Cardiac muscle cell (in vitro differentiated cells and primary cell): Measurements from ENCODE around the gene RELN. TPM values are rescaled to one million over a fixed set of nuclear protein-coding genes. Genes with fewer than 3 reads are reported as not detected.

Experiments used
- DNase-seq, 2 donors: peaks; one replicate each; pipeline versions ENCODE4 v3.0.0 to v3.0.0-alpha.2; 2010 to 2017; ENCODE audit warnings: low read depth in 1 of 2, low spot score in 1 of 2
- H3K27ac ChIP-seq: fragments of 200-600 bp; sonication (generic); 2 replicates; pipeline ENCODE4 v1.5.1; 2016
- H3K27me3 ChIP-seq: fragments of 200-600 bp; sonication (generic); 2 replicates; pipeline ENCODE4 v1.6.0; 2016; ENCODE audit warnings: control low read depth
- H3K36me3 ChIP-seq: fragments of 200-600 bp; sonication (generic); 2 replicates; pipeline ENCODE4 v1.5.1; 2016; ENCODE audit warnings: control low read depth
- H3K4me1 ChIP-seq: fragments of 200-600 bp; sonication (generic); 2 replicates; pipeline ENCODE4 v1.8.1; 2017; ENCODE audit warnings: low read depth, mild to moderate bottlenecking, mixed run types
- H3K4me3 ChIP-seq: fragments of 200-600 bp; sonication (generic); 2 replicates; pipeline ENCODE4 v1.5.1; 2016; ENCODE audit warnings: mild to moderate bottlenecking
- H3K9me3 ChIP-seq: fragments of 200-600 bp; sonication (generic); 2 replicates; pipeline ENCODE4 v1.5.1; 2017; ENCODE audit warnings: low read depth, mild to moderate bottlenecking, control low read depth
- polyA plus RNA-seq: library from polyadenylated mRNA; unstranded; fragments of >200 nt; fragmentation: Nextera tagmentation; extraction: Ambion mirVana; gene quantifications from 2 replicates; pipeline ENCODE4 v1.2.1, GENCODE V29; 2016
- total RNA-seq: library from RNA; depleted of rRNA; stranded (reverse); fragments of >200 nt; gene quantifications from 2 replicates; pipeline ENCODE4 v1.2.3, GENCODE V29; 2016
- TF ChIP-seq, protein P1 (sequence below): IDR thresholded peaks from 2 replicates; pipeline ENCODE4 v1.5.1; 2012; ENCODE audit warnings: low read depth, mild to moderate bottlenecking, low read length

The RELN gene
- total and polyA plus RNA-seq, 2 experiments from 2014 or later: 19.2 to 46.9 TPM

DNA sequence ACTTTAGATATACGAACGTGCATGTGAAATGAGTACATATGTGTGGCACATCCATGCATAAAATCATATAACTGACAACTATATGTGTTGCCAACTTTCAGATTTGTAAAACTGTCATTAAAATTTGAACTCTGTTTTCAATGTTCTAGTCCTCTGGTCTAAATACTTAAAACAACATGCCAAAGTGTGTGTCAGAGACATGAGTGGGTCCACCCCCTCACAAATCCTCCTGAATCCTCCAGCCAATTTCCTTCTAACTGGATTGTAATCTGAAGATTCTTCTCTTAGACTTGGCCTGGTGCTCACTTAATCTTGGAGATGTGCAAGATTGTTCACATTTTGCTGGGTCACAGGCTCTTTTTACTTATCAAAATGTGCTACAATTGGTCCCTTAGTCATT lies 184.1 kb downstream of the RELN start:
- no peak overlapping the region for H3K27ac ChIP-seq
- no peak overlapping the region for H3K4me3 ChIP-seq
- DNase-seq: no peak
- no peaks in the 10 kb centered on the region for H3K27me3 ChIP-seq
- no peaks in the 10 kb centered on the region for H3K9me3 ChIP-seq
- peaks cover 5% of the 10 kb centered on the region for H3K4me1 ChIP-seq
- H3K36me3 ChIP-seq: no peaks in the 10 kb centered on the region
- TF ChIP-seq, protein P1, sequence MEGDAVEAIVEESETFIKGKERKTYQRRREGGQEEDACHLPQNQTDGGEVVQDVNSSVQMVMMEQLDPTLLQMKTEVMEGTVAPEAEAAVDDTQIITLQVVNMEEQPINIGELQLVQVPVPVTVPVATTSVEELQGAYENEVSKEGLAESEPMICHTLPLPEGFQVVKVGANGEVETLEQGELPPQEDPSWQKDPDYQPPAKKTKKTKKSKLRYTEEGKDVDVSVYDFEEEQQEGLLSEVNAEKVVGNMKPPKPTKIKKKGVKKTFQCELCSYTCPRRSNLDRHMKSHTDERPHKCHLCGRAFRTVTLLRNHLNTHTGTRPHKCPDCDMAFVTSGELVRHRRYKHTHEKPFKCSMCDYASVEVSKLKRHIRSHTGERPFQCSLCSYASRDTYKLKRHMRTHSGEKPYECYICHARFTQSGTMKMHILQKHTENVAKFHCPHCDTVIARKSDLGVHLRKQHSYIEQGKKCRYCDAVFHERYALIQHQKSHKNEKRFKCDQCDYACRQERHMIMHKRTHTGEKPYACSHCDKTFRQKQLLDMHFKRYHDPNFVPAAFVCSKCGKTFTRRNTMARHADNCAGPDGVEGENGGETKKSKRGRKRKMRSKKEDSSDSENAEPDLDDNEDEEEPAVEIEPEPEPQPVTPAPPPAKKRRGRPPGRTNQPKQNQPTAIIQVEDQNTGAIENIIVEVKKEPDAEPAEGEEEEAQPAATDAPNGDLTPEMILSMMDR: no peak

DNA sequence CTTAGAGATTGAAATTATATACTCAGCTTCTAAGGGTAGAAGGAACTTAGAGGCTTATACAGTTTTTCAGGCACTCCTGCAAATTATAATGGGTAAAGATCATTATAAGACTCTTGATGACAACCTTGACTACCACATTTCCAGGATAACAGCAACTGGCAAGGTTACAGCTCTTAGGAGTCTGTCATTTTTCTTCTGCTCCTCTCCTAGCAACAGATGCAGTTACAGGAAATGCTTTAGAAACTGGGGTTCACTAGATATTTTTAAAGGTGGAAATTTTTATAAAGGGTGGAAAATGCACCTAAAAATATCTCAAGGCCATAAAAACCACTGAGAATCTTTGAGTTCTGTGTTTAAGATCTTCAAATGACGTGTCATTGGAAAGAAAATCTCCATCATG lies 185.8 kb downstream of the RELN start:
- Histone ChIP-seq H3K9me3 (no peaks in the 10 kb centered on the region), H3K4me1 (peaks cover 5% of the 10 kb centered on the region), H3K4me3 (no peak overlapping the region), H3K36me3 (no peaks in the 10 kb centered on the region), H3K27me3 (no peaks in the 10 kb centered on the region), H3K27ac (no peak overlapping the region)
- no peak for DNase-seq
- TF ChIP-seq, protein P1: no peak

DNA sequence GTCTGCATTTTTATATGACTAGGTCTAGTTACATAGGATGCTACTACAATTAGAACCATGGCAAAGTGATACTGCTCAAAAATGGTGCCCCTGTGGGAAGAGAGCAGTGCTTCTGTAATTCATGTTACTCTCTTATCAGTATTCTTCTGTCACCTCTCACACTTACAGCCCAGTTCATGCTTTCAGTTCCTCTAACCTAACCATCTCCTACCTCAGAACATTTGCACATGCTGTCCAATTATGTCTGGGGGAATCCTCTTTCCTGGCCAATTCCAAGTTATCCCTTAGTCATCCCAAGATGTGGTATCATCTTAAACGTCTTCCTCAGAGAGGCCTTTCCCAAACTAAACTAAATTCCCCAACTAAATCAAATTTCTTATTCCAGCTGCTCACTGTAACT lies 190.2 kb downstream of the RELN start:
- Histone ChIP-seq H3K27me3 (no peaks in the 10 kb centered on the region), H3K27ac (no peak overlapping the region), H3K36me3 (no peaks in the 10 kb centered on the region), H3K4me3 (no peak overlapping the region), H3K4me1 (no peaks in the 10 kb centered on the region), H3K9me3 (no peaks in the 10 kb centered on the region)
- TF ChIP-seq, protein P1: no peak
- no peak for DNase-seq

DNA sequence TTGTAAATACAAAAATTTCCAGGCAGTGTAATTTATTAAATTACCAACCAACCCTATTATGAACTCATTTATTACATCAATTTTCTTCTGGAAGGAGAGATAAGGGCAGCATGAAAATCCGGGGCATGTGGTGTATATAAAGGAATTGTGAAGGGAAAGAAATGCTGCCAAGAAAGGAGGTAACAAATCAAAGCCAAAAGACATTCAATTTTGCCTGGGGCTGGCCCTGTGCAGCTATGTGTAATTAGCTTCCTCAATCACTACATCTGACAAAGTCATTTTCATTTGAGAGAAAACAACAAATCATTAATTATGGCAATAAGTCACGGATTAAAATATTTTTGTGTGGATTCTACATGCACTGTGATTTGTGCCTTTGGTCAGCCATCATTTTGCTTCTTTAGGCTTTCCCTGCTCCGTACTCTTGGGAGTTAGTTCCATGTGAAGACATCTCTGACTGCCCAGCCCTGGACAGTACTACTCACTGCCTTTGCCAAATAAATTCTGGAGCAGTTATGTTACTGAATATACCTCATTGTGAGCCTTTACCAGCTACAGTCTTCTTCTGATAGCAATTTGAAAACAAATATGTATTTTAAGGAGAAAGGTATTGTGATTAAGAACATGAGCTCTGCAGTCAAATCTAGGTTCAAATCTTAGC lies 191.7 kb downstream of the RELN start:
- Histone ChIP-seq H3K4me3 (no peak overlapping the region), H3K27ac (no peak overlapping the region), H3K36me3 (no peaks in the 10 kb centered on the region), H3K9me3 (no peaks in the 10 kb centered on the region), H3K27me3 (no peaks in the 10 kb centered on the region), H3K4me1 (no peaks in the 10 kb centered on the region)
- no peak for DNase-seq
- TF ChIP-seq, protein P1: no peak

DNA sequence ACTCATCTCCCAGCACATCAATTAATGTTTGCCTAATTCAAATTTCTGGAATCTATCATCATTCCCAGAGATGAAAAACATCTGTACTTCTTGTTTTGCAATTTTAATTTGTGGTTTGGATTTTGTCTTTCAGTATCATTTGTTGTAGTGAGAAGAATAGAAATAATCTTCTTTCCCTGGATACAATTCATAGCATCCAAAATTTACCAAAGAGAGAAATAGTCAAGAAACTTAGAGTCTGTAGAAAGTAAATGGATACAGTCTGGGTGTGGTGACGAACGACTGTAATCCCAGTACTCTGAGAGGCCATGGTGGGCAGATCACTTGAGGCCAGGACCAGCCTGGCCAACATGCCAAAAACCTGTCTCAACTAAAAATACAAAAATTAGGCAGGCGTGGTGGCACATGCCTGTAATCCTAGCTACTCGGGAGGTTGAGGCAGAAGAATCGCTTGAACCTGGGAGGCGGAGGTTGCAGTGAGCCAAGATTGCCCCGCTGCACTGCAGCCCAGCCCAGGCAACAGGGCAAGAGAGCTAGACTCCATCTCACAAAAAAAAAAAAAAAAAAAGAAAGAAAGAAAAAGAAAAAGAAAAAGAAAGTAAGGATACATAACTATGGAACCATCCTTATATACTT lies 193.0 kb downstream of the RELN start:
- Histone ChIP-seq H3K4me3 (no peak overlapping the region), H3K4me1 (no peaks in the 10 kb centered on the region), H3K36me3 (no peaks in the 10 kb centered on the region), H3K9me3 (no peaks in the 10 kb centered on the region), H3K27me3 (no peaks in the 10 kb centered on the region), H3K27ac (no peak overlapping the region)
- no peak for DNase-seq
- TF ChIP-seq, protein P1: no peak
